ENCODE measurements around the gene ACY1. TPM values are rescaled to one million over a fixed set of nuclear protein-coding genes. Genes with fewer than 3 reads are reported as not detected.

ACY1 gene
- total RNA-seq, 2 experiments from 2014 or later = 15.8 to 17.1 TPM

Other genes with a start within 250 kb of the ACY1 start
- not detected for gene IQCF6, start 204.3 kb upstream of the ACY1 start, total RNA-seq
- not detected for gene IQCF2, start 121.9 kb upstream of the ACY1 start, total RNA-seq
- gene IQCF5, start 107.9 kb upstream of the ACY1 start, total RNA-seq = not detected
- not detected for gene IQCF1, start 80.2 kb upstream of the ACY1 start, total RNA-seq
- 10 to 100 TPM; 17.7 to 19.2 TPM for gene RRP9, start 41.6 kb upstream of the ACY1 start, total RNA-seq
- 10 to 100 TPM; 23.5 to 26.1 TPM for gene PARP3, start 41.2 kb upstream of the ACY1 start, total RNA-seq
- not detected for gene GPR62, start 28.2 kb upstream of the ACY1 start, total RNA-seq
- 10 to 100 TPM; 17.8 to 18.2 TPM for gene PCBP4, start 16.1 kb upstream of the ACY1 start, total RNA-seq
- gene ABHD14B, start 9.5 kb upstream of the ACY1 start, total RNA-seq = 10 to 100 TPM; 49.6 to 54.3 TPM
- gene ABHD14A, start 8.5 kb upstream of the ACY1 start, total RNA-seq = 10 to 100 TPM; 11.3 to 15.9 TPM
- gene RPL29, start 12.4 kb downstream of the ACY1 start, total RNA-seq = 1,000 to 10,000 TPM; 1,076 to 1,089 TPM
- 10 to 100 TPM; 30.9 to 31.3 TPM for gene DUSP7, start 73.0 kb downstream of the ACY1 start, total RNA-seq
- 10 to 100 TPM; 20.8 to 22.4 TPM for gene POC1A, start 170.9 kb downstream of the ACY1 start, total RNA-seq
- gene ALAS1, start 214.6 kb downstream of the ACY1 start, total RNA-seq = 10 to 100 TPM; 46.9 to 50.1 TPM
- gene TLR9, start 242.1 kb downstream of the ACY1 start, total RNA-seq = 1 to 10 TPM; 1.6 to 2.0 TPM